Spleen (tissue), 7 donors: ENCODE results near the gene TMEM144.
"Not testable (repeated sequence)": the region's sequence is repeated elsewhere in the genome, so short reads cannot be mapped to it uniquely, and the experiment has no call there.

ENCODE experiments used
- CTCF ChIP-seq, 11 experiments: fragments of 200-600 bp in 7 of 11; fragments of 450-650 bp in 4 of 11; sonication (generic) in 4 of 11; IDR thresholded peaks in 8 of 11; conservative IDR thresholded peaks in 3 of 11; 1 replicate in 7 of 11; 2 replicates in 4 of 11; pipeline versions ENCODE4 v1.4.0 to v1.8.0; 2016 to 2021; ENCODE audit warnings: antibody characterized with exemption in 11 of 11, inconsistent platforms in 4 of 11, mild to moderate bottlenecking in 1 of 11
- POLR2A ChIP-seq, 3 donors: fragments of 450-650 bp; IDR thresholded peaks; one replicate each; pipeline ENCODE4 v1.5.1; 2017; ENCODE audit warnings: antibody characterized with exemption in 3 of 3, mild to moderate bottlenecking in 1 of 3
- POLR2AphosphoS5 ChIP-seq, 3 donors: sonication (generic); formaldehyde crosslinking; IDR thresholded peaks; one replicate each; pipeline ENCODE4 v1.5.1; 2017; ENCODE audit warnings: antibody characterized with exemption in 3 of 3
- donor health status: DM: no; HTN: no; CAD: no; lungs with moderate emphysema.
- donor health status: DM: no; HTN: no; CAD: no.
- donor health status: DM: no; HTN: no; CAD: no.

- TF ChIP-seq CTCF (IDR thresholded peaks at IDR 0.05 in 8 of 11, conservative IDR thresholded peaks at IDR 0.05 in 3 of 11); POLR2A (IDR thresholded peaks at IDR 0.05); POLR2AphosphoS5 (IDR thresholded peaks at IDR 0.05): not testable (repeated sequence)
Measured at GRCh38 chr4:158224318-158224717, 14.0 kb downstream of the TMEM144 start.
